Ishikawa (cell line): Measurements from ENCODE around the gene SYNE1.

Experiments
- CEBPB ChIP-seq: IDR thresholded peaks from 2 replicates; pipeline ENCODE4 v1.6.1; 2012
- CREB1 ChIP-seq: IDR thresholded peaks from 2 replicates; pipeline ENCODE4 v1.6.1; 2012; ENCODE audit warnings: low read depth
- EGR1 ChIP-seq: IDR thresholded peaks from 2 replicates; pipeline ENCODE4 v1.6.1; 2012
- EP300 ChIP-seq: IDR thresholded peaks from 2 replicates; pipeline ENCODE4 v1.6.1; 2012; ENCODE audit warnings: borderline replicate concordance
- FOXM1 ChIP-seq: IDR thresholded peaks from 2 replicates; pipeline ENCODE4 v1.6.1; 2012; ENCODE audit warnings: low read depth, borderline replicate concordance
- NFIC ChIP-seq: IDR thresholded peaks from 2 replicates; pipeline ENCODE4 v1.6.1; 2012
- RAD21 ChIP-seq: IDR thresholded peaks from 2 replicates; pipeline ENCODE4 v1.6.1; 2012; ENCODE audit warnings: low read depth
- TAF1 ChIP-seq: IDR thresholded peaks from 2 replicates; pipeline ENCODE4 v1.6.1; 2012; ENCODE audit warnings: low read depth, mild to moderate bottlenecking
- TCF12 ChIP-seq: IDR thresholded peaks from 2 replicates; pipeline ENCODE4 v1.6.1; 2012; ENCODE audit warnings: low read depth
- TEAD4 ChIP-seq: IDR thresholded peaks from 2 replicates; pipeline ENCODE4 v1.6.1; 2012
- YY1 ChIP-seq: IDR thresholded peaks from 2 replicates; pipeline ENCODE4 v1.6.1; 2012; ENCODE audit warnings: low read depth
- ZBTB7A ChIP-seq: IDR thresholded peaks from 2 replicates; pipeline ENCODE4 v1.6.1; 2012; ENCODE audit warnings: low read depth
- TF ChIP-seq, protein P1 (sequence below): IDR thresholded peaks from 2 replicates; pipeline ENCODE4 v1.6.1; 2012; ENCODE audit warnings: low read depth, mild to moderate bottlenecking
- TF ChIP-seq, protein P2 (sequence below): IDR thresholded peaks from 2 replicates; pipeline ENCODE4 v1.6.1; 2012
- TF ChIP-seq, protein P3 (sequence below): IDR thresholded peaks from 2 replicates; pipeline ENCODE4 v1.6.1; 2012

The SYNE1 gene

DNA sequence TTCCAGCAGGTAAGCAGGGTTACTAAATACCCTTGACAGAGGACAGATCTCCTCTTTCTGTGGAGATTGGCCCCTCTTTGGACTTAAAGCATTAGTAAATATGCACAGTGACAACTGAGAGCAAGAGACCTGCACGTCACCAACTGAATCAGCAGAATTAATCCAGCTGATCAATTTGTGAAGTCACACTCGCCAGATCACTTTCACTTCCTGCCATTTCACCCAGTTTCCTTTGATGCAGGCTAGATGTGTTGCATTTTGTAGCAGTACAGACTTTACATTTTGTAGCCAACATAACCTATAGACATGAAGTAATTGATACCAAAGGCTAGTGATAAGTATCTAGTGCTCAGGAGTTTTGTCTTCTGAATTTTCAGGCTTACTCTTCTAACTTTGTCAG, 11.9 kb downstream of the SYNE1 start:
- TF ChIP-seq EGR1 (no peak), ZBTB7A (no peak)

DNA sequence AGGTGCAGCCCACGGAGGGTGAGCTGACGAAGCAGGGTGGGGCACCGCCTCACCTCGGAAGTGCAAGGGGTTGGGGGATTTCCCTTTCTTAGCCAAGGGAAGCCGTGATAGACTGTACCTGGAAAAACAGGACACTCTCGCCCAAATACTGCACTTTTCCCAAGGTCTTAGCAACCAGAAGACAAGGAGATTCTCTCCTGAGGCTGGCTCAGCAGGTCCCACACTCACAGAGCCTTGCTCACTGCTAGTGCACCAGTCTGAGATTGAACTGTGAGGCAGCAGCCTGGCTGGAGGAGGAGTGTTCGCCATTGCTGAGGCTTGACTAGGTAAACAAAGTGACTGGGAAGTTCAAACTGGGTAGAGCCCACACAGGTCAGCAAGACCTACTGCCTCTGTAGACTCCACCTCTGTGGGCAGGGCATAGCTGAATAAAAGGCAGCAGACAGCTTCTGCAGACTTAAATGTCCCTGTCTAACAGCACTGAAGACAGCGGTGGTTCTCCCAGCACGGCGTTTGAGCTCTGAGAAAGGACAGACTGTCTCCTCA, 28.0 kb downstream of the SYNE1 start:
- TF ChIP-seq RAD21 (no peak), EGR1 (no peak), YY1 (no peak), NFIC (no peak), TCF12 (no peak), TAF1 (no peak), ZBTB7A (no peak), EP300 (no peak), TEAD4 (no peak), CEBPB (no peak), CREB1 (no peak), FOXM1 (no peak)
- TF ChIP-seq, protein P1, sequence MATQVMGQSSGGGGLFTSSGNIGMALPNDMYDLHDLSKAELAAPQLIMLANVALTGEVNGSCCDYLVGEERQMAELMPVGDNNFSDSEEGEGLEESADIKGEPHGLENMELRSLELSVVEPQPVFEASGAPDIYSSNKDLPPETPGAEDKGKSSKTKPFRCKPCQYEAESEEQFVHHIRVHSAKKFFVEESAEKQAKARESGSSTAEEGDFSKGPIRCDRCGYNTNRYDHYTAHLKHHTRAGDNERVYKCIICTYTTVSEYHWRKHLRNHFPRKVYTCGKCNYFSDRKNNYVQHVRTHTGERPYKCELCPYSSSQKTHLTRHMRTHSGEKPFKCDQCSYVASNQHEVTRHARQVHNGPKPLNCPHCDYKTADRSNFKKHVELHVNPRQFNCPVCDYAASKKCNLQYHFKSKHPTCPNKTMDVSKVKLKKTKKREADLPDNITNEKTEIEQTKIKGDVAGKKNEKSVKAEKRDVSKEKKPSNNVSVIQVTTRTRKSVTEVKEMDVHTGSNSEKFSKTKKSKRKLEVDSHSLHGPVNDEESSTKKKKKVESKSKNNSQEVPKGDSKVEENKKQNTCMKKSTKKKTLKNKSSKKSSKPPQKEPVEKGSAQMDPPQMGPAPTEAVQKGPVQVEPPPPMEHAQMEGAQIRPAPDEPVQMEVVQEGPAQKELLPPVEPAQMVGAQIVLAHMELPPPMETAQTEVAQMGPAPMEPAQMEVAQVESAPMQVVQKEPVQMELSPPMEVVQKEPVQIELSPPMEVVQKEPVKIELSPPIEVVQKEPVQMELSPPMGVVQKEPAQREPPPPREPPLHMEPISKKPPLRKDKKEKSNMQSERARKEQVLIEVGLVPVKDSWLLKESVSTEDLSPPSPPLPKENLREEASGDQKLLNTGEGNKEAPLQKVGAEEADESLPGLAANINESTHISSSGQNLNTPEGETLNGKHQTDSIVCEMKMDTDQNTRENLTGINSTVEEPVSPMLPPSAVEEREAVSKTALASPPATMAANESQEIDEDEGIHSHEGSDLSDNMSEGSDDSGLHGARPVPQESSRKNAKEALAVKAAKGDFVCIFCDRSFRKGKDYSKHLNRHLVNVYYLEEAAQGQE: no peak
- TF ChIP-seq, protein P2, sequence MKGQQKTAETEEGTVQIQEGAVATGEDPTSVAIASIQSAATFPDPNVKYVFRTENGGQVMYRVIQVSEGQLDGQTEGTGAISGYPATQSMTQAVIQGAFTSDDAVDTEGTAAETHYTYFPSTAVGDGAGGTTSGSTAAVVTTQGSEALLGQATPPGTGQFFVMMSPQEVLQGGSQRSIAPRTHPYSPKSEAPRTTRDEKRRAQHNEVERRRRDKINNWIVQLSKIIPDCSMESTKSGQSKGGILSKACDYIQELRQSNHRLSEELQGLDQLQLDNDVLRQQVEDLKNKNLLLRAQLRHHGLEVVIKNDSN: no peak
- TF ChIP-seq, protein P3, sequence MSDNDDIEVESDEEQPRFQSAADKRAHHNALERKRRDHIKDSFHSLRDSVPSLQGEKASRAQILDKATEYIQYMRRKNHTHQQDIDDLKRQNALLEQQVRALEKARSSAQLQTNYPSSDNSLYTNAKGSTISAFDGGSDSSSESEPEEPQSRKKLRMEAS: no peak

DNA sequence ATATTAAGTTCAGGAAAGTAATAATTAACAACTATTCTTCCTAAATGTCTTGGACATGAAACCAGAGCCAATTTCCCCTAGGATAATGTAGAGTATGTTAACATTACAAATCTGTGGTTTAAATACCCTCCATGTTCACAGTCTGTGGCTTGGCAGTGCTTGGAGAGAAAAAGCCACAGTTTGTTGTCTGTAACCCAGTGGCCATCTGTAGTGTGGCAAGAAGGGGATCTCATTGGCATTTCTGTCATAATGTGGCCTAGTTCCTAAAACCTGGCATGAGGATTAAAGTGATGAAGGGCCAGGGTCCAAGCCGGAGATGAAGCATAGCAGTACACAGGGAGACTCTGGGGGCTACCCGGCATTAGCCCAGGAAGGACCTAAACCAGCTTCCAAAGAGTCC, 31.2 kb downstream of the SYNE1 start:
- TF ChIP-seq TAF1 (no peak), CREB1 (no peak), TCF12 (no peak), EP300 (no peak), FOXM1 (no peak), NFIC (no peak), EGR1 (no peak), RAD21 (no peak), YY1 (no peak)
- TF ChIP-seq, protein P2: no peak

DNA sequence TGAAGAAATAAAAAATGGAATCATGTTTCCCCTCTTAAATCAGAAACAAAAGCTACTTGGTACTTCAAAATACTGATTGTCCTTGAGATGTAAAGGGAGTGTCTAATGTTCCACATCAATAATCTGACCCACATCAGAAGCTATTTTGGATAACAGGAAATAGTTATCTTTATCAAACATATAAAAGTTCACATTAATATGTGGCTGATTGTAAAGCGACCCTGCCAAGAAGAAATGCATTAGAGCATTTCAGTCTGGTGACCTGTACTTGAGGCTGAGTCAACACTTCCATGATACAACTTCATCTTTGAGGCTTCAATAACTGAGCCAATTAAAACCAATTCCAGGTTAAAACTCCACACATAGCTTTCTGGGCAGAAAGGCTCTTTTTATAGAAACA, 31.8 kb downstream of the SYNE1 start:
- no peak for TF ChIP-seq YY1

DNA sequence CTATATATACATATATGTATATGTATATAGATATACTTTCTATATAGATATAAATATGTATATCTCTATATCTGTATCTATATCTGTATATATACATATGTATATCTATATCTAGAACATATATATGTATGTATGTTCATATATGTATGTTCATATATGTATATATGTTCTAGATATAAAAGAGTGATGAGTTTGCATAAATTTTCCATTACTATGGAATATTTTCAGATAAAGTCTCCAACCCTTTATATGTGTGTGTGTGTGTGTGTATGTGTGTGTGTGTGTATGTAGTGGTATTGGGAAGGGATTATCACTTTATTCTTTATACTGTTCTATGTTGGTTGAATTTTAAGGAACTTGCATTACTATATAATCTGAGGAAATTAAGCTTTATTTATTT, 33.3 kb downstream of the SYNE1 start:
- no peak for TF ChIP-seq RAD21

DNA sequence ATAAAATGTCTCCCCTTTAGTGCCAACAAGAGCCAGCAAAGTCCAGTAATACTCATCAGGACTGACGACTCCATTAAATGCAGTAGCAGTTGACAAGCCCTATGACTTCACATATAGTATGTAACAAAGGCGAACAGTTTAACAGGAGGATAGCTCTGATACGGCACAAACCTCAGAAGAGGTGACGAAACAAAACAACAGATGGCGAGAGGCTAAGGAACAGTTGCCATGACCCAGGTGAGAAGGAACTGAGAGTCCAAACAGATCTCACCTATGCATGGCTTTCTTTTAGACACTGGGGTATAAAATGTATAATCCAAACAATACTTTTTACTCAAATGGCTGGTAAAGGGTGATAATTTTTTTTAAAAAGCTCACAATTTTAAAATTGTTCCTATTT, 37.1 kb downstream of the SYNE1 start:
- TF ChIP-seq TAF1 (no peak), NFIC (no peak), TEAD4 (no peak), CEBPB (no peak), CREB1 (no peak), YY1 (no peak), EP300 (no peak), RAD21 (no peak), ZBTB7A (no peak), TCF12 (no peak), EGR1 (no peak), FOXM1 (no peak)
- TF ChIP-seq, protein P2: no peak
- TF ChIP-seq, protein P3: no peak
- TF ChIP-seq, protein P1: no peak
